H54 (cell line): Measurements from ENCODE around the gene FAM131C.
"Not testable (repeated sequence)": the region's sequence is repeated elsewhere in the genome, so short reads cannot be mapped to it uniquely, and the experiment has no call there.

ENCODE experiments used
- DNase-seq: peaks from one replicate; pipeline ENCODE4 v3.0.0; 2011; ENCODE audit warnings: low spot score, mixed read lengths; ENCODE audit not compliant: insufficient read length
- FAIRE-seq: peaks from 3 replicates; lab custom pipeline; 2011; peaks lifted over from hg19 to GRCh38; lab: Jason Lieb, UNC
- POLR2A ChIP-seq: IDR thresholded peaks from 2 replicates; pipeline ENCODE4 v1.6.1; 2011; ENCODE audit warnings: low read depth, mild to moderate bottlenecking, low read length

Gene FAM131C

GRCh38 chr1:16021681-16022080 is 51.8 kb downstream of the FAM131C start, which contains the start of gene CLCNKA:
TSS of gene CLCNKA (plus strand) at chr1:16022036. CDS start at chr1:16022620, 584 bp downstream.
- FAIRE-seq (no peak), DNase-seq (no peak)
- no peak for TF ChIP-seq POLR2A

- not testable (repeated sequence) for DNase-seq, FAIRE-seq
Measured at GRCh38 chr1:16020878-16021277, 52.6 kb downstream of the FAM131C start.

- TF ChIP-seq POLR2A: no peak
- DNase-seq (no peak), FAIRE-seq (no peak)
Measured at GRCh38 chr1:16020325-16020724, 53.1 kb downstream of the FAM131C start.

DNA sequence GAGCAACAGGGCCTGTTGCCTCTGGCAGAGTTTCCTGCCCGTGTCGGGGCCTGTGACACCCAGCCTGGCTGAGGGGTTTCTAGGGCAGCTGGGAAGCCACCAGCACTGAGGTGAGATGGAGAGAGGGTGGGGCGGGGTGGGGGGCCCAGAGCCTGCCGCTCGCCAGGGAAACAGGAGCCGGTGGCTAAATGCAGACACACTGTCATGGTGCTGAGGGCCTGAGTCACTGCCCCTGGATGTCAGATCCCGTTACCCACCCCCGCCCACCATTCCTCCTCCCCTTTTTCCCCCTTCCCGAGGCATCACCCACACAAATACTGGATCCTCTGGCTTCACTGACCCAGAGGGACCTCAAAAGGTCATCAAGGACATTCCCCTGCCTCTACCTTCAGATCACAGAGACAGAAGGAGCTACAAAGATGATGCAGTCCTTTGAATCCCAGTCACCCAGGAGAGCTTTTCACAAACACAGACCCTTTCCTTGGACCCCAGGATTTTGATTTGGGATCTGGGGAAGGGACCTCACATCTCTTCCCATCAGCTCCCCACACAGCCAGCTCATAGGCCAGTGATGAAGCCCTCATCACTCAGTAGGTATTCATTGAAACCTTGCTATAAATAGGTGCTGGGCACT is 53.7 kb downstream of the FAM131C start:
- no peak for TF ChIP-seq POLR2A
- no peak for FAIRE-seq

GRCh38 chr1:16018749-16019643 is 54.5 kb downstream of the FAM131C start:
- no peak for FAIRE-seq

More for the DNA sequence above, 53.7 kb downstream of the FAM131C start:
- no peak for DNase-seq

DNA sequence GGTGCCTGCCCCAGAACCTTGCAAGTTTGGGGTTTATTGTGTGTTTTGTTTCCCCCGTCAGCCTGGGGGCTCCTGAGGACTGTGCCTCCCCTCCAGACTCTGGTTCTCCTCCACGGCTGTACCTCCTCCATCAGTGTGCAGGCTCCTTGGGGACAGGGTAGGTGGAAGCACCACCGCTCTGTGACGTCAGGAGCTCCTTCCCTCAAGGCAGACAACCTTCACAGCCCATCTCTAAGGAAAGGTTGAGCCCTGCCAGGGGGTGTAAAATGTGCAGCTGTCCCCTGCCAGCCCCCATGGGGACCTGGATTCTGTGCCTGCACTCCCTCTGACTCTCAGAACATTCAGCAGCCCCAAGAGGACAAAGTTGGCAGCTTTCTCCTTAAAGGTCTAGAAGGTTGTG is 55.1 kb downstream of the FAM131C start:
- FAIRE-seq (no peak), DNase-seq (no peak)
- TF ChIP-seq POLR2A: no peak

More at GRCh38 chr1:16018749-16019643, 54.5 kb downstream of the FAM131C start:
- DNase-seq: no peak
- no peak for TF ChIP-seq POLR2A

- TF ChIP-seq POLR2A: no peak
- FAIRE-seq: no peak
- DNase-seq: no peak
Measured at GRCh38 chr1:16017461-16018303, 55.8 kb downstream of the FAM131C start, which contains the start of gene HSPB7. TSS of gene HSPB7 (minus strand) at chr1:16018043. CDS start at chr1:16017963, 80 bp downstream.

DNA sequence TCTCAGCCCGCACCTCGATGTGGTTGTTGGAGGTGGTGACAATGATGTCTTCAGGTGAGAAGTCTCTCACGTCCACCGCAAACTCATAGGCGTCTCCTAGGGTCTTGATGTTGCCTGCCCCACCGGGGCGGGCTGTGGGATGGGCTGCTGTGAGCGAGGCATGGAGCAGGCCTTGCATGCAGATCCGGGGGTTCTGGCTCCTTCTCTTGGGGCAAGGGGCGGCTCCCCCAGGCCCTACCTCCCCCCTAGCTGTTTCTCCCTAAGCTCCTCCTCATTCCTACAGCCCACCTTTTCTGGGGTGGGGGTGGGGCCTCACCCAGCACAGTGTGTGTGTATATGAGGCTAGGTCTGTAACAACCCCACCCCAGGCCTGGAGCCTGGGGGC is 56.4 kb downstream of the FAM131C start:
- TF ChIP-seq POLR2A: no peak
- FAIRE-seq (no peak), DNase-seq (no peak)

GRCh38 chr1:16015960-16016901 is 57.2 kb downstream of the FAM131C start:
- FAIRE-seq: no peak
- no peak for DNase-seq

GRCh38 chr1:16015491-16015890 is 58.0 kb downstream of the FAM131C start:
- FAIRE-seq (no peak), DNase-seq (no peak)
- no peak for TF ChIP-seq POLR2A

More at GRCh38 chr1:16015960-16016901, 57.2 kb downstream of the FAM131C start:
- no peak for TF ChIP-seq POLR2A

GRCh38 chr1:16014509-16015482 is 58.7 kb downstream of the FAM131C start:
- no peak for FAIRE-seq
- no peak for DNase-seq
- TF ChIP-seq POLR2A: no peak
